Measurements from ENCODE around the gene TCF25.

The TCF25 gene

DNA sequence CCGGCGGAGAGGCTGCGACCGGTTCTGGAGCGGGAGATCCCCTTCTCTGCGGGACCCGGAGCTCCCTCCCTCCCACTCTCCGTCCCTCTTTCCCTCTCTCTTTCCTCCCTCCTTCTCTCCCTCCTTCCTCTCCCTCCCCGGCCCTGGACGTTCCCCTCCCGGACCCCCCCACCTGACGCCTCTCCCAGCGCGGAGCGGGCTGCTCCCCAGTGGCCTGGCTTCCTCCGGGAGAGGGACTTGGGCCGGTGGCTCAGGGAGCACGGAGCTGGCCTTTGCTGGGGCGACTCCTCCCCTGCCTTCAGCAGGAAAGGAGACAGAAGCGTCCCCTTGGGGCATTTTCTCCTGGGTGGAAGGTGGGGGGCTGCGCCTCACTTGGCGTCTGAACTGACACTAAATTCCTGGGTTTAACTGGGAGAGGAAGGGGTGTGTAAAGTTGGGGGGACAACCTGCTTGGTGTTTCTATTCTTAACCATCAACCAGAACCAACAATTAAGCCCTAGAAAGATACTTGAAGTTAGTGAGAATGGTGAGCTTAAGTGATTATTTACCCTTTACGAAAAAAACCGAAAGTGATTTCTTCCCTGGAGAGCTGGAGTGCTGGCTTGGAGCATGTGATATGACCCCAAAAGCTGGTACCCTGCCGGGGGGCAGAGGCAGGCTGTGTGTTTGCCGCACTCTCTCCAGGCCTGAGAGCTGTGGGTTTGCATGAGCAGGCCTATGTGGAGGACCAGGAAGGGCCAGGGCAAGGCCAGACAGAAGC, 44.3 kb upstream of the TCF25 start (continued):
- TF ChIP-seq, protein P1, sequence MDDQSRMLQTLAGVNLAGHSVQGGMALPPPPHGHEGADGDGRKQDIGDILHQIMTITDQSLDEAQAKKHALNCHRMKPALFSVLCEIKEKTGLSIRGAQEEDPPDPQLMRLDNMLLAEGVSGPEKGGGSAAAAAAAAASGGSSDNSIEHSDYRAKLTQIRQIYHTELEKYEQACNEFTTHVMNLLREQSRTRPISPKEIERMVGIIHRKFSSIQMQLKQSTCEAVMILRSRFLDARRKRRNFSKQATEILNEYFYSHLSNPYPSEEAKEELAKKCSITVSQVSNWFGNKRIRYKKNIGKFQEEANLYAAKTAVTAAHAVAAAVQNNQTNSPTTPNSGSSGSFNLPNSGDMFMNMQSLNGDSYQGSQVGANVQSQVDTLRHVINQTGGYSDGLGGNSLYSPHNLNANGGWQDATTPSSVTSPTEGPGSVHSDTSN (CRISPR knock-in tag; IDR thresholded peaks at IDR 0.05): no peak
- TF ChIP-seq EGR2 (tag by site-specific recombination; IDR thresholded peaks at IDR 0.05; ENCODE audit: low read depth) (no peak), ZNF514 (tag by site-specific recombination; IDR thresholded peaks at IDR 0.05) (no peak), ZNF560 (tag by site-specific recombination; IDR thresholded peaks at IDR 0.05; ENCODE audit: borderline replicate concordance) (no peak), PRDM10 (tag by site-specific recombination; IDR thresholded peaks at IDR 0.05) (0 out of 2 replicates have a peak, but pooled peaks have one; percentile 37), ZBTB6 (tag by site-specific recombination; IDR thresholded peaks at IDR 0.05) (no peak), PRDM2 (tag by site-specific recombination; IDR thresholded peaks at IDR 0.05; ENCODE audit: borderline replicate concordance) (0 out of 2 replicates have a peak, but pooled peaks have one; percentile 72)

DNA sequence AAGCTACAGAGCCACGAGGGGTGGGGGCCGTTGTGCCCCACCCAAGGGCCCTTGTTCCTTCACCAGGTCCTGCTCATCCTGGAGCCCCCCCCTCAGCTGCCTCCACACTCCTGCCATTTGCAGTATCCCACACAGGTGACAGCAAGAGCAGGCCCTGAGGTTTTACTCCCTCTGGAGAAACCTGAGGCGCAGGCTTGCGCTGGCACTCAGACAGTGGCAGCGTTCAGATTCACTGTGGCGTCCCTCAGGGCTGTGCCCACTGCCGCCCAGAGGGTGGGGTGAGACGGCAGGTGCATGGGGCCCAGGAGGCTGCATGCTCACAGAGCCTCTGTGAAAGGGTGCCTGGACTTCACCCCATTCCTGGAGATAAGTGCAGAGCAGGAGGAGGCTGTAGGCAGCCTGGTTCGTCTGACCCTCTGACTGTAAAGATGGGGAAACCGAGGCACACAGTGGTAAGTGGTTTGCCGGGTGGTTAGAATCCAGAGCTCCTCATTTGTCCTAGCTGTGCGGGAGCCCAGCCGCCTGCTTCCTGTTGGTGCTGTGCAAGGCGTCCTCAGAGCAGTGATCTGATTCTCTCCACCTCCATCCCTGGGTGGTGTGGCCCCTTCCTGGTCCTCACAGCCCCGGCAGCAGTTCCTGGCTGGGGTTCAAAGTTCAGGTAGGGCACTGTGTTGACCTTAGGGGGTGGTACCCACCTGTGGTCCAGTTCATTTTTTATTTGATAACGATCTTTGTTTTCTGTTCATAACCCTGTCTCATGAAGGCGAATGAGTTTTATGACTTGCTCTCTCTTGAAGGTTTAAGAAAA, 43.6 kb upstream of the TCF25 start:
- no peaks in the 10 kb centered on the region for H3K9me3 ChIP-seq (ENCODE audit: control insufficient read depth, insufficient read depth, low read depth, low read length)
- ChIA-PET CTCF (interaction anchor here (0.8 kb wide), 1 partner anchor 34 kb away, joined by 3 read pairs; no protein-coding TSS in a partner anchor), POLR2A (interaction anchor here (0.6 to 2.1 kb wide), 3 partner anchors 13 to 40 kb away, joined by 3 to 7 read pairs (median 5); no protein-coding TSS in a partner anchor)
- H3K4me1 ChIP-seq (ENCODE audit: control insufficient read depth, insufficient read depth, low read length): peaks cover 9% of the 10 kb centered on the region
- no peak overlapping the region for H3K4me3 ChIP-seq (ENCODE audit: low read depth, low read length)
- no peak overlapping the region for H3K27ac ChIP-seq (ENCODE audit: extremely low read depth, low read depth, low read length)
- peak; percentile 13; the same call in 1 of the 2 replicates for TF ChIP-seq ZIC2 (tag by site-specific recombination; IDR thresholded peaks at IDR 0.05)
- TF ChIP-seq ZBTB20 (tag by site-specific recombination; IDR thresholded peaks at IDR 0.05): 0 out of 2 replicates have a peak, but pooled peaks have one; percentile 24
- no peak for TF ChIP-seq PRDM4 (tag by site-specific recombination; IDR thresholded peaks at IDR 0.05)
- TF ChIP-seq ZNF121 (tag by site-specific recombination; IDR thresholded peaks at IDR 0.05): no peak
- no peak for TF ChIP-seq ZNF112 (tag by site-specific recombination; IDR thresholded peaks at IDR 0.05)
- 0 out of 2 replicates have a peak, but pooled peaks have one; percentile 25 for TF ChIP-seq KLF1 (tag by site-specific recombination; IDR thresholded peaks at IDR 0.05)
- no peak for TF ChIP-seq ZNF529 (tag by site-specific recombination; IDR thresholded peaks at IDR 0.05; ENCODE audit: insufficient replicate concordance)
- no peak for TF ChIP-seq ZFHX2 (tag by site-specific recombination; conservative IDR thresholded peaks at IDR 0.05)
- peaks cover 0 to 16% of the 10 kb centered on the region in 2 experiments; a peak in 1 of 3 replicates for H3K36me3 ChIP-seq (ENCODE audit: control insufficient read depth in 2 of 2, insufficient read depth in 1 of 2, low read length in 2 of 2)

Measured in HEK293 (cell line).